ENCODE data around the gene MICALL2.

MICALL2 gene

GRCh38 chr7:1468203-1468602 is 8.9 kb upstream of the MICALL2 start:
- DNase-seq (ENCODE audit: low spot score): no peak

GRCh38 chr7:1466524-1467271 is 7.4 kb upstream of the MICALL2 start:
- DNase-seq (ENCODE audit: low spot score): peak; percentile 97

GRCh38 chr7:1464694-1465093 is 5.4 kb upstream of the MICALL2 start:
- no peak for DNase-seq (ENCODE audit: low spot score)

- no peak for DNase-seq (ENCODE audit: low spot score)
Observed at GRCh38 chr7:1463676-1464223, 4.5 kb upstream of the MICALL2 start.

- DNase-seq (ENCODE audit: low spot score): no peak
Observed at GRCh38 chr7:1461646-1462375, 2.5 kb upstream of the MICALL2 start.

GRCh38 chr7:1460821-1461645 is 1.8 kb upstream of the MICALL2 start:
- DNase-seq (ENCODE audit: low spot score): peak; percentile 87

GRCh38 chr7:1459920-1460820 is 900 bp upstream of the MICALL2 start:
- peak; percentile 67 for DNase-seq (ENCODE audit: low spot score)

- DNase-seq (ENCODE audit: low spot score): peak; percentile 100
Observed at GRCh38 chr7:1459512-1459892, 232 bp upstream of the MICALL2 start.

GRCh38 chr7:1457949-1458682 is 1.2 kb downstream of the MICALL2 start:
- no peak for DNase-seq (ENCODE audit: low spot score)

GRCh38 chr7:1457059-1457948 is 2.0 kb downstream of the MICALL2 start:
- DNase-seq (ENCODE audit: low spot score): no peak

- no peak for DNase-seq (ENCODE audit: low spot score)
Observed at GRCh38 chr7:1455955-1456354, 3.3 kb downstream of the MICALL2 start.

- no peak for DNase-seq (ENCODE audit: low spot score)
Observed at GRCh38 chr7:1455241-1455939, 3.9 kb downstream of the MICALL2 start.

GRCh38 chr7:1454542-1454941 is 4.7 kb downstream of the MICALL2 start:
- no peak for DNase-seq (ENCODE audit: low spot score)

GRCh38 chr7:1452205-1452604 is 7.1 kb downstream of the MICALL2 start:
- no peak for DNase-seq (ENCODE audit: low spot score)

- DNase-seq (ENCODE audit: low spot score): no peak
Observed at GRCh38 chr7:1450987-1451386, 8.3 kb downstream of the MICALL2 start.

- DNase-seq (ENCODE audit: low spot score): no peak
Observed at GRCh38 chr7:1450431-1450830, 8.8 kb downstream of the MICALL2 start.

GRCh38 chr7:1449951-1450350 is 9.3 kb downstream of the MICALL2 start:
- no peak for DNase-seq (ENCODE audit: low spot score)

- DNase-seq (ENCODE audit: low spot score): no peak
Observed at GRCh38 chr7:1449501-1449900, 9.8 kb downstream of the MICALL2 start.

GRCh38 chr7:1448958-1449357 is 10.3 kb downstream of the MICALL2 start:
- no peak for DNase-seq (ENCODE audit: low spot score)

Data from HuH-7.5 (cell line).